ENCODE measurements around the gene CENPP. TPM values are rescaled to one million over a fixed set of nuclear protein-coding genes. Genes with fewer than 3 reads are reported as not detected.
A peak's percentile ranks its signal among the peaks of the same experiment; 100 is the strongest.

CENPP gene
- total RNA-seq, 4 donors from 2014 or later, result 14.1 to 39.5 (median 19.2) TPM

DNA sequence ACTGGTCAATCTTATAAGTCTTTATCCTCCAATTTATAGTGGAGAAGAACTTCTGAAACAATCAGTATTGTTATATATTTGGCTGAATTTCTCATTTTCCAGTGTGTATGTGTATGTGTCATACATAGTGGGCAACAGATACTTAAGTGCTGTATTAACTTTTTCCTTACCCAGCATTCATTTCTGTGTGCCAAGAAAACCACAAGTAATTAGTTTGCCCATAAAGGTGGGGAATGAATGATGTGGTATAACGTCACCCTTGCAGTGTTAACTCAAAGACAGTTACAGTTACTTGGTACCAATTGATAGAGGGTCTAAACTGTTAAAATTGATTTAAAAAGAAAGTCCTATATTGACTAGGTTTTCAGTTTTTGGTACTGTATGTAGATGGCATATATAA is 76.6 kb downstream of the CENPP start:
- H3K27me3 ChIP-seq, result no peaks in the 10 kb centered on the region
- no peak for TF ChIP-seq EP300 (IDR thresholded peaks at IDR 0.05)
- TF ChIP-seq POLR2AphosphoS5 (IDR thresholded peaks at IDR 0.05), result no peak
- no peak for TF ChIP-seq POLR2A (IDR thresholded peaks at IDR 0.05)
- TF ChIP-seq, protein P1, sequence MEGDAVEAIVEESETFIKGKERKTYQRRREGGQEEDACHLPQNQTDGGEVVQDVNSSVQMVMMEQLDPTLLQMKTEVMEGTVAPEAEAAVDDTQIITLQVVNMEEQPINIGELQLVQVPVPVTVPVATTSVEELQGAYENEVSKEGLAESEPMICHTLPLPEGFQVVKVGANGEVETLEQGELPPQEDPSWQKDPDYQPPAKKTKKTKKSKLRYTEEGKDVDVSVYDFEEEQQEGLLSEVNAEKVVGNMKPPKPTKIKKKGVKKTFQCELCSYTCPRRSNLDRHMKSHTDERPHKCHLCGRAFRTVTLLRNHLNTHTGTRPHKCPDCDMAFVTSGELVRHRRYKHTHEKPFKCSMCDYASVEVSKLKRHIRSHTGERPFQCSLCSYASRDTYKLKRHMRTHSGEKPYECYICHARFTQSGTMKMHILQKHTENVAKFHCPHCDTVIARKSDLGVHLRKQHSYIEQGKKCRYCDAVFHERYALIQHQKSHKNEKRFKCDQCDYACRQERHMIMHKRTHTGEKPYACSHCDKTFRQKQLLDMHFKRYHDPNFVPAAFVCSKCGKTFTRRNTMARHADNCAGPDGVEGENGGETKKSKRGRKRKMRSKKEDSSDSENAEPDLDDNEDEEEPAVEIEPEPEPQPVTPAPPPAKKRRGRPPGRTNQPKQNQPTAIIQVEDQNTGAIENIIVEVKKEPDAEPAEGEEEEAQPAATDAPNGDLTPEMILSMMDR (IDR thresholded peaks at IDR 0.05), result no peak
- H3K27ac ChIP-seq, result no peak overlapping the region
- H3K36me3 ChIP-seq, result no peaks in the 10 kb centered on the region
- DNase-seq (ENCODE audit: low spot score in 2 of 2), result no peak
- H3K4me1 ChIP-seq, result peaks cover 17% of the 10 kb centered on the region
- whole genome bisulfite sequencing, result 76% methylated on average over 1 of the region's 1 CpG
- H3K9me3 ChIP-seq, result no peaks in the 10 kb centered on the region
- no peak overlapping the region for H3K4me3 ChIP-seq

- Histone ChIP-seq H3K9me3 (no peaks in the 10 kb centered on the region), H3K4me3 (no peak overlapping the region), H3K36me3 (no peaks in the 10 kb centered on the region), H3K27ac (no peak overlapping the region), H3K27me3 (no peaks in the 10 kb centered on the region), H3K4me1 (peaks cover 17% of the 10 kb centered on the region)
- no peak for DNase-seq (ENCODE audit: low spot score in 2 of 2)
- TF ChIP-seq POLR2AphosphoS5 (IDR thresholded peaks at IDR 0.05), result no peak
- WGBS, result 55% methylated on average over 5 of the region's 5 CpGs
Observed at GRCh38 chr9:92402826-92403745, 77.3 kb downstream of the CENPP start.

- DNase-seq (ENCODE audit: low spot score in 2 of 2), result no peak
- Histone ChIP-seq H3K36me3 (no peaks in the 10 kb centered on the region), H3K27me3 (no peaks in the 10 kb centered on the region), H3K27ac (no peak within 1 kb of the TSS), H3K4me3 (no peak within 1 kb of the TSS), H3K4me1 (peaks cover 17% of the 10 kb centered on the region), H3K9me3 (no peaks in the 10 kb centered on the region)
- no peak for TF ChIP-seq POLR2A (IDR thresholded peaks at IDR 0.05)
- no peak for TF ChIP-seq EP300 (IDR thresholded peaks at IDR 0.05)
- TF ChIP-seq POLR2AphosphoS5 (IDR thresholded peaks at IDR 0.05), result no peak
- TF ChIP-seq, protein P1 (IDR thresholded peaks at IDR 0.05), result no peak
- 67% methylated on average over 5 of the region's 5 CpGs for WGBS
Observed at GRCh38 chr9:92404042-92404836, 78.5 kb downstream of the CENPP start, which contains the start of gene OGN. TSS of gene OGN (minus strand) at chr9:92404578. CDS start at chr9:92403407, 1,171 bp downstream.

DNA sequence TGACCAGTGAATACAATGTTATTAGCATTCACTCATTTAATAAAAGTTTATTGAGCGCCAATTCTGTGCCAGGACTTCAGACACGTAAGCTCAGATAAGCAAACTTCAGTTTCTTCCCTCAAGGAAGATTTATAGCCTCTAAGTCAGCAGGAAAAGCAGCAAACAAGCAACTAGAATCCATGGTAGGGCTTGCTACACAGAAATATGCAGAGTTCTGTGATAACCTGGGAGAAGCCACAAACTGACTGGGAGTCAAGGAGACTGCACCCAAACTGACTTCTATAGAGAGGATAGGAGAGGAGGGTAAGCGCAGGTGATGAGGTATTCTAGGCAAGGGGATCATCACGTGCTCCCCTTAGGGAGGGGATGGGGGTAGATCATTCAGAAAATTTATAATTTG is 80.1 kb downstream of the CENPP start:
- Histone ChIP-seq H3K36me3 (no peaks in the 10 kb centered on the region), H3K9me3 (no peaks in the 10 kb centered on the region), H3K4me3 (no peak overlapping the region), H3K27ac (no peak overlapping the region), H3K27me3 (no peaks in the 10 kb centered on the region), H3K4me1 (peaks cover 17% of the 10 kb centered on the region)
- no peak for TF ChIP-seq EP300 (IDR thresholded peaks at IDR 0.05)
- no peak for TF ChIP-seq POLR2A (IDR thresholded peaks at IDR 0.05)
- DNase-seq (ENCODE audit: low spot score in 2 of 2), result no peak
- 64% methylated on average over 4 of the region's 4 CpGs for WGBS

GRCh38 chr9:92406477-92406876 is 80.7 kb downstream of the CENPP start:
- DNase-seq (ENCODE audit: low spot score in 2 of 2), result no peak
- Histone ChIP-seq H3K27me3 (no peaks in the 10 kb centered on the region), H3K9me3 (no peaks in the 10 kb centered on the region), H3K27ac (peak overlapping the region; percentile 16), H3K36me3 (no peaks in the 10 kb centered on the region), H3K4me3 (no peak overlapping the region), H3K4me1 (peaks cover 17% of the 10 kb centered on the region)
- no peak for TF ChIP-seq POLR2AphosphoS5 (IDR thresholded peaks at IDR 0.05)
- TF ChIP-seq, protein P1 (IDR thresholded peaks at IDR 0.05), result no peak
- no peak for TF ChIP-seq POLR2A (IDR thresholded peaks at IDR 0.05)
- TF ChIP-seq EP300 (IDR thresholded peaks at IDR 0.05), result no peak
- 34% methylated on average over 3 of the region's 3 CpGs for WGBS

- Histone ChIP-seq H3K4me3 (no peak overlapping the region), H3K4me1 (peaks cover 17% of the 10 kb centered on the region), H3K36me3 (no peaks in the 10 kb centered on the region), H3K9me3 (no peaks in the 10 kb centered on the region), H3K27ac (no peak overlapping the region), H3K27me3 (no peaks in the 10 kb centered on the region)
- WGBS, result 89% methylated on average over 2 of the region's 2 CpGs
- TF ChIP-seq POLR2A (IDR thresholded peaks at IDR 0.05) (no peak), EP300 (IDR thresholded peaks at IDR 0.05) (no peak), POLR2AphosphoS5 (IDR thresholded peaks at IDR 0.05) (no peak)
- TF ChIP-seq, protein P1 (IDR thresholded peaks at IDR 0.05), result no peak
- no peak for DNase-seq (ENCODE audit: low spot score in 2 of 2)
Observed at GRCh38 chr9:92407818-92408217, 82.1 kb downstream of the CENPP start.

Measured in suprapubic skin (tissue), 4 donors.